DND-41 (cell line): ENCODE results near the gene PLIN4.

ENCODE experiments used
- ATAC-seq: fragments of 200-7000 bp; cut with Tn5 transposase; 3 replicates; pipeline ENCODE4 v1.9.1; 2021; ENCODE audit warnings: low read depth; ENCODE audit not compliant: insufficient read depth
- DNase-seq: peaks from one replicate; pipeline ENCODE4 v3.0.0-alpha.2; 2020
- H2AFZ ChIP-seq: 2 replicates; pipeline ENCODE4 v1.6.0; 2012; ENCODE audit warnings: low read depth, low read length
- H3K27ac ChIP-seq: 2 replicates; pipeline ENCODE4 v1.5.1; 2012; ENCODE audit warnings: low read length, inconsistent platforms
- H3K27me3 ChIP-seq: fragments of 200-600 bp; sonication (generic); 2 replicates; pipeline ENCODE4 v1.6.0; 2012; ENCODE audit warnings: low read length, mild to moderate bottlenecking, inconsistent platforms; ENCODE audit not compliant: insufficient read depth, poor library complexity
- H3K36me3 ChIP-seq: 2 replicates; pipeline ENCODE4 v1.5.1; 2012; ENCODE audit warnings: low read length, inconsistent platforms; ENCODE audit not compliant: insufficient read depth
- H3K4me1 ChIP-seq: 2 replicates; pipeline ENCODE4 v1.5.1; 2012; ENCODE audit warnings: mild to moderate bottlenecking, low read length; ENCODE audit not compliant: insufficient read depth
- H3K4me2 ChIP-seq: 2 replicates; pipeline ENCODE4 v1.6.0; 2012; ENCODE audit warnings: mild to moderate bottlenecking, moderate library complexity, low read length, inconsistent platforms; ENCODE audit not compliant: insufficient read depth
- H3K4me3 ChIP-seq, 2 experiments: fragments of 200-600 bp in 1 of 2; shearing (Covaris generic) in 1 of 2; 2 replicates each; pipeline ENCODE4 v1.5.1; 2012 to 2016; ENCODE audit warnings: inconsistent platforms in 2 of 2, low read length in 2 of 2, mild to moderate bottlenecking in 2 of 2, low read depth in 1 of 2, moderate library complexity in 1 of 2
- H3K79me2 ChIP-seq: 2 replicates; pipeline ENCODE4 v1.6.0; 2012; ENCODE audit warnings: low read length, inconsistent platforms; ENCODE audit not compliant: insufficient read depth
- H3K9ac ChIP-seq: 2 replicates; pipeline ENCODE4 v1.6.0; 2012; ENCODE audit warnings: low read depth, mild to moderate bottlenecking, inconsistent platforms, low read length, moderate library complexity
- H3K9me3 ChIP-seq: 2 replicates; pipeline ENCODE4 v1.5.1; 2012; ENCODE audit warnings: low read length, moderate library complexity, mild to moderate bottlenecking, inconsistent platforms; ENCODE audit not compliant: insufficient read depth, severe bottlenecking
- H4K20me1 ChIP-seq: 2 replicates; pipeline ENCODE4 v1.6.0; 2012; ENCODE audit warnings: low read length; ENCODE audit not compliant: insufficient read depth
- CTCF ChIP-seq: IDR thresholded peaks from 2 replicates; pipeline ENCODE4 v1.5.1; 2012; ENCODE audit warnings: borderline replicate concordance, low read length, moderate library complexity, mild to moderate bottlenecking; ENCODE audit not compliant: poor library complexity, severe bottlenecking; ENCODE audit errors: extremely low read depth
- EZH2 ChIP-seq: IDR thresholded peaks from 3 replicates; pipeline ENCODE4 v1.6.1; 2012; ENCODE audit warnings: borderline replicate concordance, low read depth, mild to moderate bottlenecking, moderate library complexity, low read length, inconsistent platforms; ENCODE audit not compliant: severe bottlenecking

PLIN4 gene

GRCh38 chr19:4521888-4522242 is 3.6 kb upstream of the PLIN4 start:
- no peak for TF ChIP-seq EZH2
- no peak for TF ChIP-seq CTCF
- Histone ChIP-seq H3K9ac (no peak overlapping the region), H3K4me2 (no peak overlapping the region), H3K27me3 (no peaks in the 10 kb centered on the region), H2AFZ (no peak overlapping the region), H3K79me2 (no peaks in the 10 kb centered on the region), H3K9me3 (no peaks in the 10 kb centered on the region), H3K4me3 (no peak overlapping the region), H3K27ac (no peak overlapping the region), H3K36me3 (no peaks in the 10 kb centered on the region), H4K20me1 (no peaks in the 10 kb centered on the region), H3K4me1 (no peaks in the 10 kb centered on the region)
- ATAC-seq (no peak), DNase-seq (no peak)

- no peaks in the 10 kb centered on the region for H3K9me3 ChIP-seq
- ATAC-seq: no peak
- no peaks in the 10 kb centered on the region for H3K27me3 ChIP-seq
- no peak overlapping the region for H3K9ac ChIP-seq
- no peaks in the 10 kb centered on the region for H3K4me1 ChIP-seq
- H3K4me2 ChIP-seq: no peak overlapping the region
- H3K36me3 ChIP-seq: no peaks in the 10 kb centered on the region
- no peaks in the 10 kb centered on the region for H4K20me1 ChIP-seq
- DNase-seq: no peak
- H3K27ac ChIP-seq: no peak overlapping the region
- no peak overlapping the region for H2AFZ ChIP-seq
- H3K79me2 ChIP-seq: no peaks in the 10 kb centered on the region
- H3K4me3 ChIP-seq: no peak overlapping the region
- TF ChIP-seq EZH2: no peak
- TF ChIP-seq CTCF: no peak
Measured at GRCh38 chr19:4521170-4521887, 3.0 kb upstream of the PLIN4 start.

GRCh38 chr19:4519521-4520277 is 1.4 kb upstream of the PLIN4 start:
- H3K4me1 ChIP-seq: no peaks in the 10 kb centered on the region
- no peak overlapping the region for H3K4me2 ChIP-seq
- H3K9ac ChIP-seq: no peak overlapping the region
- no peaks in the 10 kb centered on the region for H3K9me3 ChIP-seq
- no peak for ATAC-seq
- no peaks in the 10 kb centered on the region for H3K79me2 ChIP-seq
- no peaks in the 10 kb centered on the region for H4K20me1 ChIP-seq
- TF ChIP-seq CTCF (no peak), EZH2 (no peak)
- no peaks in the 10 kb centered on the region for H3K36me3 ChIP-seq
- no peak for DNase-seq
- no peaks in the 10 kb centered on the region for H3K27me3 ChIP-seq
- H3K4me3 ChIP-seq: no peak overlapping the region
- H2AFZ ChIP-seq: no peak overlapping the region
- no peak overlapping the region for H3K27ac ChIP-seq
